ENCODE data around the gene OR52N4. TPM values are rescaled to one million over a fixed set of nuclear protein-coding genes. Genes with fewer than 3 reads are reported as not detected.

The OR52N4 gene
- total and polyA plus RNA-seq, 9 of the 15 experiments (the other 6 are each of a cell fraction or from before 2014, with no cell fraction given): not detected

DNA sequence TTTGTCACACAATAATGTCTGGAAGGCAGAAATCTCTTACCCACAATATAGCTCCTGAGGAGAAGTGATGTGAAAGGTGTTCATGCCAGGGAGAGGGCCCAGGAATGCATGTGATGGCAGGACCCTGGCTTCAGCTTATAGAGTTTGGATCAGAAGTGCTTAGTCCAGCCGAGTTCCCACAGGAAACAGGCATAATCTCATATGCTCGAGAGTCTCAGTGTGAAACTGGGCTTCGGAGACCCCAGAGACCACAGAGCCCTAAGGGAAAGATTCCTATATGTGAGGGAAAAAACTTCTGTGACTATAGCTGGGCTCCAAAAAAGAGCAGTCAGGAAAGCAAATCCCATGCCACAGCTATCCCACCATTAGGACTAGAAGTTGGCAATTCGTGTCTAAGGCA lies 29.2 kb downstream of the OR52N4 start, which contains the start of gene OR52N5 (continued):
- TF ChIP-seq, protein P1, sequence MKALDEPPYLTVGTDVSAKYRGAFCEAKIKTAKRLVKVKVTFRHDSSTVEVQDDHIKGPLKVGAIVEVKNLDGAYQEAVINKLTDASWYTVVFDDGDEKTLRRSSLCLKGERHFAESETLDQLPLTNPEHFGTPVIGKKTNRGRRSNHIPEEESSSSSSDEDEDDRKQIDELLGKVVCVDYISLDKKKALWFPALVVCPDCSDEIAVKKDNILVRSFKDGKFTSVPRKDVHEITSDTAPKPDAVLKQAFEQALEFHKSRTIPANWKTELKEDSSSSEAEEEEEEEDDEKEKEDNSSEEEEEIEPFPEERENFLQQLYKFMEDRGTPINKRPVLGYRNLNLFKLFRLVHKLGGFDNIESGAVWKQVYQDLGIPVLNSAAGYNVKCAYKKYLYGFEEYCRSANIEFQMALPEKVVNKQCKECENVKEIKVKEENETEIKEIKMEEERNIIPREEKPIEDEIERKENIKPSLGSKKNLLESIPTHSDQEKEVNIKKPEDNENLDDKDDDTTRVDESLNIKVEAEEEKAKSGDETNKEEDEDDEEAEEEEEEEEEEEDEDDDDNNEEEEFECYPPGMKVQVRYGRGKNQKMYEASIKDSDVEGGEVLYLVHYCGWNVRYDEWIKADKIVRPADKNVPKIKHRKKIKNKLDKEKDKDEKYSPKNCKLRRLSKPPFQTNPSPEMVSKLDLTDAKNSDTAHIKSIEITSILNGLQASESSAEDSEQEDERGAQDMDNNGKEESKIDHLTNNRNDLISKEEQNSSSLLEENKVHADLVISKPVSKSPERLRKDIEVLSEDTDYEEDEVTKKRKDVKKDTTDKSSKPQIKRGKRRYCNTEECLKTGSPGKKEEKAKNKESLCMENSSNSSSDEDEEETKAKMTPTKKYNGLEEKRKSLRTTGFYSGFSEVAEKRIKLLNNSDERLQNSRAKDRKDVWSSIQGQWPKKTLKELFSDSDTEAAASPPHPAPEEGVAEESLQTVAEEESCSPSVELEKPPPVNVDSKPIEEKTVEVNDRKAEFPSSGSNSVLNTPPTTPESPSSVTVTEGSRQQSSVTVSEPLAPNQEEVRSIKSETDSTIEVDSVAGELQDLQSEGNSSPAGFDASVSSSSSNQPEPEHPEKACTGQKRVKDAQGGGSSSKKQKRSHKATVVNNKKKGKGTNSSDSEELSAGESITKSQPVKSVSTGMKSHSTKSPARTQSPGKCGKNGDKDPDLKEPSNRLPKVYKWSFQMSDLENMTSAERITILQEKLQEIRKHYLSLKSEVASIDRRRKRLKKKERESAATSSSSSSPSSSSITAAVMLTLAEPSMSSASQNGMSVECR (CRISPR knock-in tag; IDR thresholded peaks at IDR 0.05): no peak
- no peak for TF ChIP-seq MCM7 (IDR thresholded peaks at IDR 0.05)

DNA sequence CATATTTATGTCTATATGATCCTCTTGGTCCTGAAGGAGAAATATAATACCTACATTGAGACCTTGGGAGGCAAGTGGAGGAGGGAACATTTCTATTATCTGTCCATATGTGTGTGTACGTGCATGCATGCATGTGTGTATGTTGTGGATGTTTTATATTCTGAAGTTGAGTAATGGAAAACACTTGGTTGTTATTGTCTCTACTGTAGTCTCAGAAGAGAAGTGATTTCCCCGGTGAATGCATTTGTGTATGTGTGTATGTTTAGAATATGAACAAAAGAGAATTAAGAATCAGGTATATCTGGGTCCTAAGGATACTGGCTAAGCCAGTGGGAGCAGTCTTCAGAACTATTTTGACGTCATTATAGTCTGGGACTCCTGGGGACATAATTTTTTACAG lies 37.1 kb downstream of the OR52N4 start, which contains the start of gene OR52N1:
Gene OR52N1, minus strand, starts transcription at position 101 of the 400 bp plus-strand sequence. CDS start 2,449 bp downstream, outside the sequence.
- H3K9me1 ChIP-seq (ENCODE audit: control insufficient read depth, insufficient read depth, low read length): no peaks in the 10 kb centered on the region
- FAIRE-seq (no peak), ATAC-seq (no peak), DNase-seq (ENCODE audit: extremely low read depth in 1 of 4, low spot score in 3 of 4) (no peak)
- no peak within 1 kb of the TSS for H3K9ac ChIP-seq (ENCODE audit: insufficient read depth in 1 of 2, low read depth in 2 of 2, low read length in 2 of 2)
- H2AFZ ChIP-seq (ENCODE audit: low read depth, low read length): no peak within 1 kb of the TSS
- no peaks in the 10 kb centered on the region for H3K9me3 ChIP-seq (replicated peaks; ENCODE audit: control insufficient read depth, insufficient read depth, low read depth, low read length)
- WGBS (ENCODE audit: insufficient coverage, low coverage, missing lambda C conversion rate): 2% methylated on average over 3 of the region's 3 CpGs
- no peak within 1 kb of the TSS for H3K4me2 ChIP-seq (ENCODE audit: insufficient read depth, low read length)
- intact Hi-C loops (cut with micrococcal nuclease): no loop called here
- no peaks in the 10 kb centered on the region for H3K36me3 ChIP-seq (ENCODE audit: control insufficient read depth, insufficient read depth, low read length)
- ChIA-PET POLR2A (no interaction called here), CTCF (ENCODE audit: low intra/inter-chr PET ratio) (no interaction called here)
- no TSS peak for BruUV-seq (replicated peaks)
- no peaks in the 10 kb centered on the region for H4K20me1 ChIP-seq (replicated peaks; ENCODE audit: control insufficient read depth, insufficient read depth, low read length)
- no peaks in the 10 kb centered on the region for H3K79me2 ChIP-seq (ENCODE audit: control insufficient read depth, insufficient read depth, low read length)
- no peak within 1 kb of the TSS for H3K4me3 ChIP-seq
- H3K27ac ChIP-seq (ENCODE audit: extremely low read depth, low read depth, low read length): no peak within 1 kb of the TSS
- no peaks in the 10 kb centered on the region for H3K27me3 ChIP-seq (ENCODE audit: control insufficient read depth in 2 of 2, insufficient read depth in 2 of 2, low read length in 2 of 2)
- no peaks in the 10 kb centered on the region for H3K4me1 ChIP-seq (replicated peaks in 1 of 2; ENCODE audit: control insufficient read depth in 2 of 2, insufficient read depth in 2 of 2, low read length in 2 of 2)
- in situ Hi-C loops (cut with MboI): no loop called here
- TF ChIP-seq GABPB1 (CRISPR knock-in tag; IDR thresholded peaks at IDR 0.05) (no peak), SMARCC2 (IDR thresholded peaks at IDR 0.05; ENCODE audit: low read depth) (no peak), SRF (CRISPR knock-in tag; IDR thresholded peaks at IDR 0.05) (no peak), TEAD4 (IDR thresholded peaks at IDR 0.05; ENCODE audit: low read length) (no peak), TEAD4 (CRISPR knock-in tag; IDR thresholded peaks at IDR 0.05; ENCODE audit: borderline replicate concordance) (no peak), RBFOX2 (IDR thresholded peaks at IDR 0.05; ENCODE audit: low read depth, low read length) (no peak)
- TF ChIP-seq, protein P2, sequence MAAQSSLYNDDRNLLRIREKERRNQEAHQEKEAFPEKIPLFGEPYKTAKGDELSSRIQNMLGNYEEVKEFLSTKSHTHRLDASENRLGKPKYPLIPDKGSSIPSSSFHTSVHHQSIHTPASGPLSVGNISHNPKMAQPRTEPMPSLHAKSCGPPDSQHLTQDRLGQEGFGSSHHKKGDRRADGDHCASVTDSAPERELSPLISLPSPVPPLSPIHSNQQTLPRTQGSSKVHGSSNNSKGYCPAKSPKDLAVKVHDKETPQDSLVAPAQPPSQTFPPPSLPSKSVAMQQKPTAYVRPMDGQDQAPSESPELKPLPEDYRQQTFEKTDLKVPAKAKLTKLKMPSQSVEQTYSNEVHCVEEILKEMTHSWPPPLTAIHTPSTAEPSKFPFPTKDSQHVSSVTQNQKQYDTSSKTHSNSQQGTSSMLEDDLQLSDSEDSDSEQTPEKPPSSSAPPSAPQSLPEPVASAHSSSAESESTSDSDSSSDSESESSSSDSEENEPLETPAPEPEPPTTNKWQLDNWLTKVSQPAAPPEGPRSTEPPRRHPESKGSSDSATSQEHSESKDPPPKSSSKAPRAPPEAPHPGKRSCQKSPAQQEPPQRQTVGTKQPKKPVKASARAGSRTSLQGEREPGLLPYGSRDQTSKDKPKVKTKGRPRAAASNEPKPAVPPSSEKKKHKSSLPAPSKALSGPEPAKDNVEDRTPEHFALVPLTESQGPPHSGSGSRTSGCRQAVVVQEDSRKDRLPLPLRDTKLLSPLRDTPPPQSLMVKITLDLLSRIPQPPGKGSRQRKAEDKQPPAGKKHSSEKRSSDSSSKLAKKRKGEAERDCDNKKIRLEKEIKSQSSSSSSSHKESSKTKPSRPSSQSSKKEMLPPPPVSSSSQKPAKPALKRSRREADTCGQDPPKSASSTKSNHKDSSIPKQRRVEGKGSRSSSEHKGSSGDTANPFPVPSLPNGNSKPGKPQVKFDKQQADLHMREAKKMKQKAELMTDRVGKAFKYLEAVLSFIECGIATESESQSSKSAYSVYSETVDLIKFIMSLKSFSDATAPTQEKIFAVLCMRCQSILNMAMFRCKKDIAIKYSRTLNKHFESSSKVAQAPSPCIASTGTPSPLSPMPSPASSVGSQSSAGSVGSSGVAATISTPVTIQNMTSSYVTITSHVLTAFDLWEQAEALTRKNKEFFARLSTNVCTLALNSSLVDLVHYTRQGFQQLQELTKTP (IDR thresholded peaks at IDR 0.05; ENCODE audit: low read depth in 1 of 2, partially characterized antibody in 2 of 2): no peak
- TF ChIP-seq, protein P3, sequence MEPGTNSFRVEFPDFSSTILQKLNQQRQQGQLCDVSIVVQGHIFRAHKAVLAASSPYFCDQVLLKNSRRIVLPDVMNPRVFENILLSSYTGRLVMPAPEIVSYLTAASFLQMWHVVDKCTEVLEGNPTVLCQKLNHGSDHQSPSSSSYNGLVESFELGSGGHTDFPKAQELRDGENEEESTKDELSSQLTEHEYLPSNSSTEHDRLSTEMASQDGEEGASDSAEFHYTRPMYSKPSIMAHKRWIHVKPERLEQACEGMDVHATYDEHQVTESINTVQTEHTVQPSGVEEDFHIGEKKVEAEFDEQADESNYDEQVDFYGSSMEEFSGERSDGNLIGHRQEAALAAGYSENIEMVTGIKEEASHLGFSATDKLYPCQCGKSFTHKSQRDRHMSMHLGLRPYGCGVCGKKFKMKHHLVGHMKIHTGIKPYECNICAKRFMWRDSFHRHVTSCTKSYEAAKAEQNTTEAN (CRISPR knock-in tag; IDR thresholded peaks at IDR 0.05): no peak
